Vagina (tissue), 2 donors: ENCODE results near the gene LOXL4.

Experiments used
- CTCF ChIP-seq, 3 experiments: fragments of 450-650 bp in 2 of 3; fragments of 200-600 bp in 1 of 3; sonication (generic) in 1 of 3; IDR thresholded peaks; one replicate each; pipeline ENCODE4 v1.5.1; 2017 to 2019; ENCODE audit warnings: antibody characterized with exemption in 3 of 3, mild to moderate bottlenecking in 2 of 3, moderate library complexity in 2 of 3
- POLR2A ChIP-seq, 2 donors: fragments of 450-650 bp; IDR thresholded peaks; one replicate each; pipeline ENCODE4 v1.6.1; 2017; ENCODE audit warnings: antibody characterized with exemption in 2 of 2, mild to moderate bottlenecking in 2 of 2, moderate library complexity in 2 of 2
- POLR2AphosphoS5 ChIP-seq, 2 donors: sonication (generic); formaldehyde crosslinking; IDR thresholded peaks; one replicate each; pipeline ENCODE4 v1.9.0; 2017; ENCODE audit warnings: antibody characterized with exemption in 2 of 2, mild to moderate bottlenecking in 2 of 2, low read depth in 1 of 2; ENCODE audit not compliant: insufficient read depth in 1 of 2

- no peak for TF ChIP-seq CTCF (IDR thresholded peaks at IDR 0.05)
- TF ChIP-seq POLR2A (IDR thresholded peaks at IDR 0.05), result no peak
- TF ChIP-seq POLR2AphosphoS5 (IDR thresholded peaks at IDR 0.05; ENCODE audit: insufficient read depth in 1 of 2, low read depth in 1 of 2), result no peak
Measured at GRCh38 chr10:98312349-98312748, 44.4 kb upstream of the LOXL4 start.
